ENCODE results near the gene STARD4.

The STARD4 gene

DNA sequence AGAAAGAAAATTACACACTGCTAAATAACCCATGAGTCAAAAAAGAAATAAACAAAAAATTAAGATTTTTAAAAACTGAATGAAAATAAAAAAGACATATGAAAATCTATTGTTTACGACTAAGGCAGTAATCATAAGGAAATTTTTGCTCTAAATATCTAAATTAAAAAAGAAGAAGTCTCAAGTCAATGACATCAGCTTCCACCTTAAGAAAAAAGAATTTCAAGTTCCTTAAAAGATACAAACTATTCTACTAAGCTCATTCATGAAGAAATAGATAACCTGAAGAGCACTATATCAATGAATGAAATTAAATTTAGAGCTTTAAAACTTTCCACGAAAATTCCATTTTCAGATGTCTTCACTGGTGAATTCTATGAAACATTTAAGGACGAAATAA lies 15.7 kb upstream of the STARD4 start:
- DNase-seq (ENCODE audit: low read depth in 2 of 2): no peak

DNA sequence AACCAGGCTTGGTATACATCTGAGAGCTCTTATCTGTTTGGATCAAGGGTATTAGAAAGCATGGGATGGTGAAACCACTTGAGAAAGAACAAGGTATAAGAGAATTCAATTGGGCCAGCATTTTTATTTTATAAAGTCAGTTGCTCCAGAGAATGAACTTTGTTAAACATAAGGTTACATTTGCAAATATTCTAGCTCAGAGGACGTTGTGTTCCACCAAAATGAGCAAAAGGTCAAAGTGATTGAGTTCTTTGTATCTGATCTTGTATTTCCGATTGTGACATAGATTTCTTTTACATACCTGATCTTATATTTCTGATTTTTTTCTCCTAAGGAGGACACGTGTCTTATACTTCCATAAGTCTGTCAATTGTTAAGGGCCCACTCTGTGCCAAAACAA lies 8.6 kb upstream of the STARD4 start:
- DNase-seq (ENCODE audit: low read depth in 2 of 2): no peak

DNA sequence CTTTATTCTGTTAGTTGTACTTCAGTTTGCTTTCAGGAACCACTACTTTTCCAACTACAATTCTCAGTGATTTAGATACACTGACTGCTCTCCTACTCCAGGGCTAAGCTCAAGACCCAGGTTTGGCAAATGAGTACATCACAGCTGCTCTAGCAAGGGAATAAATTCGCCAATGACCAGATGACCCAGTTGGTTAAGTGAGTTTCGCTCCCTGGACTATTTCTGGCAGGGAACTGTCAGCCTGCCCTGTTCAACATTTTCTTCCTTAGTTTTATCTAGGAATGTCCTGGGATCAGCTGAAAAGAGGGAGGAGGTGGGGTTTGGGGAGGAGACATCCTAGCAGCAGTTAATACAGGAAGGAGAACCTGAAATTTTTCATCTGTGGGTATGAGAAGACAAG lies 6.4 kb upstream of the STARD4 start:
- DNase-seq (ENCODE audit: low read depth in 2 of 2): no peak

DNA sequence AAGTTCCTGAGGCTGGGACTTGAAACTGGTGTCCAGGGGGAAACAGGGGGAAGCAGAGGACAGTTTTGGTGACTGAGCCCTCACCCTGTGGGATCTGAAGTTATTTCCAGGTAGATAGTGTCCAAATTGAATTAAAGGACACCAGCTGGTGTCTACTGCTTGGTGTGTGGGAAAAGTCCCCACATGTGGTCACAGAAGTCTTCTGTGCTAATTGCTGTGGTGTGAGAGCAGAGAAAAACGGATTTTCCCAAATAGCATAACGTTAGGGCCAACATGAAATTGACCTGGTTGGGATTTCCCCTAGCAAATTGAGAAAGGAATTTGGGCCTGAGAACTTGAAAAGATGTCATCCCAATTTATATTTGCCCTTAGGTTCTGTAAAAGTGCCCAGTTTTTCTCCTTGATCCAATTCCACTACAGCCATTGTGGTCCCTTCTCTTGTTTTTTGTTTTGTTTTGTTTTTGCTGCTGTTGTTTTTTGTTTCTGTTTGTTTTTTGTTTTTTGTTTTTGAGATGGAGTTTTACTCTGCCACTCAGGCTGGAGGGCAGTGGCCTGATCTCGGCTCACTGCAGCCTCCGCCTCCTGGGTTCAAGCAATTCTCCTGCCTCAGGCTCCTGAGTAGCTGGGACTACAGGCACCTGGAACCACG lies 5.6 kb upstream of the STARD4 start:
- DNase-seq (ENCODE audit: low read depth in 2 of 2): no peak

DNA sequence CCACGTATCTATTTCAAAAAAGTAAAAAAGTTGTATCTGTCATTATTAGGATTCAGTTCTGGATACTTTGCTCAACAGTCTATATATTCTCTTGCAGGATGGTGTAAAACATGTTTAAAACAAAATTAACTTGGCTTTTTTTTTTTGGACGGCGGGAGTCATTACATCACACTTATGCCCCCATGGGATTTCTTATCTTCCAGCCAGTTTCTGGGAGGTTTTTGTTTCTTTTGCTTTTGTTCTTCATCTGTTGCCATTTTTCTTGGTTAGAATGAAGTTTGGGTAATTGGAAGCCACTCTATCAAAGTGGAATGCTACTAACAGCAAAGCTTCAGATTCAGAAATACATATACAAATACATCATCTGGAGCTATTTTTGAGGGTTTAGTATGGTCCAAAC lies 1.8 kb upstream of the STARD4 start:
- no peak for DNase-seq (ENCODE audit: low read depth in 2 of 2)

DNA sequence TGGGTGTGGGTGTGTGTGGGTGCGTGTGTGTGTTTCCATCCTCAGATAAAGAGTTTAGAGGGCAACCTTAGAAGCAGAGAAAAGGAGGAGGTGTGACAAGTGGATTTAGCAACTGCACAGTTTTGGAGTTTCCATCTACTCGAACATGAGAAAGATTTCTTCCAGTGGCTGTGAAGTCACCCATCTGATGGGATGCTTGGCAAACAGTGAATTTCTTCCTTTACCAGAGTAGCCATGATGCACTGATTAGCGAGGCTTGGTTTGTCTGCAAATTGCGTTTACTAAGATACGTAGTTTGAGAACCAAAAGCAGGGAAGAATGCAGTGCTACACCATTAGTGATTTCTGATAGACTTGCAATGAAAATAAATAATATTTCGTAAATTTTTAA lies 791 bp upstream of the STARD4 start:
- peak in 1 of 2 donors; percentile 75 for DNase-seq (ENCODE audit: low read depth in 2 of 2)

DNA sequence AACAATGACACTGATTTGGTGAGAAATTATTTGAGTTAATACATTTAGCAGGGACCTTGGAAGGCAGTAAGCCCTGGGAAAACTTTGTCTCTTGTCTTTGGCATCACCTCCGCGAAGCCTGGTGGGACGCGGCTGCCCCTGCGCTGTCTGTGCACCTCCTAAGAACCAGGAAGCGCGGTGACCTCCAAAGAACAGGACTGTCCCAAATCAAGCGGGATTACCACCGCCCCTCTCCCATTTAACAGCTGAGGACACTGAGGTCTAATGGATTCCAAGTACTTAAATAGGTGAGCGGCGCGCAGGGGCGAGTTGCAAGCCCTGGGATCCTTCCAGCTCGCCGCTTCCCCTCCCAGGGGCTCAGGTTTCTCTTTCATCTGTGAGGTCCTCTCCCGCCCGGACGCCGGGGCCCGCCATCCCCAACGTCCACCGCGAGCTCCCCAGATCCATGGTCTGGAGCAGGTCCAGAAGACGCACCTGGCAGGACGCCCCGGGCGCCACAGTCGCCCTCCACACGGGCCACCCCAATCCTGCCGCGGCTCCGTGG lies 432 bp downstream of the STARD4 start:
- DNase-seq (ENCODE audit: low read depth in 2 of 2): peak in 1 of 2 donors; percentile 1

DNA sequence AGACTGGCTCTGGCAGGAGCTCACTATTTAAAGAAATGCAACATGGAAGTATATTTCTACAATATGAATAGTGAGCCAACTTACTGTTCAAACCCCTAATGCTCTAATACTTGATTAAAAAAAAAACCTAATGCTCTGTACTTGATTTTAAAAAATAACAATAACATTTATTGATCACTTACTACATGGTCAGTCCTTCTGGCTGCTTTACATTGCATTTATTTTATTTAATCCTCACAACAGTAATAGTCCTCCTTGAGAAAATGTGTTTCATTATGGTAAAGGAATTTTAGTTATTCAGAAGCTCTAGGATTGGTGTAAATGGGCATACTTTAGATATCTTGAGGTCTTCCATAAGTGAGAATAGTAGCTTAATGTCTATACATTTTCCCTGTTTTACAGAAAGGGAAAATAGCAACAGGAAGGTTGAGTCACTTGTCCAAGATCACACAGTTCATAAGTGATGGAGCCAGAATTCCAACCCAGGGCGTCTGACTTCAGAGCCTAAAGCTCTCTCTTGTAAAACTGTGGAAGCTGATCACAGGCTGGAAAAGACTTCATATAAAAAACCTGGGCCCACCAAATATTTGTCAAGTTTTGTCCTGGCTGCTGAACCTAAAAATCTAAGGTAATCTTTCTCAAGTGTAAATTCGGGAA lies 1.0 kb downstream of the STARD4 start:
- DNase-seq (ENCODE audit: low read depth in 2 of 2): no peak

DNA sequence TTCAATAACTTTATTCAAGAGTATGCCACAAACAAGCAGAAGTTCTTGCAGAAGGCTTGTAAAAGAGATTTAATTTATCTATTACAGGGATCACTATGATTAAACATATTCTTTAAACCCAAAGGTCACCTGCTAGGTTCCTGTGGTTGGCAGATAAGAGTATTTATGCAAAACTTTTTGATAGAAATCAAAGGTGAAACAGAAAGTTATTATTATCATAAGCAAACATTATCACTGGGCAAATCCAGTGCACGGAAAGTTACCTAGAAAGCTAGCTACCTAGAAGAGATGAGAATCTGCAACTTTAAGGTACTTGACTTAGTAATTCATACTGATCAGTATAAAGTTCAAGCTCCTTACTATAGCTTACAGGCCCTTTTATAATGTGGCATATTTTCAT lies 3.2 kb downstream of the STARD4 start:
- no peak for DNase-seq (ENCODE audit: low read depth in 2 of 2)

DNA sequence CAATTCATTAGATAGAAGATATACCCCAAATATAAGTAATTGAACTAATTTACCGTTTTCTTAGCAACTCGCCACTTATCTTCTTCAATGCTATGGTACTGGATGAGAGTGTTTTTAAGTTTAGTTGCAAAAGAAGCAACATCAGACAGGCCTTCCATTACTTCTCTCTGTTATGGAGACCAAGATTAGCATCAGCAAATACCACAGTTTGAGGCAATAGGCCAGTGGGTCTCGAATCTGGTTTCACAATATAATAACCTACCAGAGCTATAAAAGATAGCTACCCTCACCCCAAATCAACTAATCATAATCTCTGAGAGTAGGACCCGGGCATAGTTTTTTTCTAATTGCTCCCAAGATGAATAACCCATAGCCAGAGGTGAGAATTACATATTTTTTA lies 5.1 kb downstream of the STARD4 start:
- DNase-seq (ENCODE audit: low read depth in 2 of 2): no peak

DNA sequence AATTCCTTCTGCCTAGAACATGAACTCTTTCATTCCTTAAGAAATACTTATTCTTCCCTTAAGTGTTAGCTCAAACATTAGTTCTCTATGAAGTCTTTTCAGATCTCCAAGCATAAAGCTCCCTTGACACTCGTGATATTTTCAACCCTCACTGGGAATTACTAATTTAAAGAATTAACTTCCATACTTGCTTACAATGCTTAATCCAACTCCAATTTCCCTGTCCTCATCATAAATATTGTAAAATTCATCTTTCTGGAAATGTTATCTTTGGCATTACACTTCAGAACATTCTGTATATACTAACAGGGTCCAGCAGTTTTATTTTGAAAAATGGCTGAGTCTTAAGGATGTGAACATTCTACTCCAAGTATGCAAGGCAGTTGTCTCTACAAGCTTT lies 7.2 kb downstream of the STARD4 start:
- DNase-seq (ENCODE audit: low read depth in 2 of 2): no peak

DNA sequence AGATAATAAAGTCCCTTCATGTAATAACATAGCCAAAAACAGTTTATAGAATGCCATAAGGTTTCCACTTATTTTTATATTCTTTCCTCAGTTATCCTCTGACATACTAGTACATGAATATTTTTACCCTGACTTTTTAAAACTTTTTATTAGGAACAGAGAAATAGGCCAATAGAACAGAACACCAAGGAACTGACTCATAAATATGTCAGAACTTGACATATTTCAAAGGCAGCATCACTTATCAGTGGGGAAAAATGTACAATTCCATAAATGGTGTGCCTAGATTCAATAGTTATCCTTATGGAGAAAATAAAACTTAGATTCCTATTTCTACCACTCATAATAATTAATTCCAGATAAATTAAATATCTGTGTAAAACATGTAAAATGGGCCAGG lies 9.4 kb downstream of the STARD4 start:
- no peak for DNase-seq (ENCODE audit: low read depth in 2 of 2)

DNA sequence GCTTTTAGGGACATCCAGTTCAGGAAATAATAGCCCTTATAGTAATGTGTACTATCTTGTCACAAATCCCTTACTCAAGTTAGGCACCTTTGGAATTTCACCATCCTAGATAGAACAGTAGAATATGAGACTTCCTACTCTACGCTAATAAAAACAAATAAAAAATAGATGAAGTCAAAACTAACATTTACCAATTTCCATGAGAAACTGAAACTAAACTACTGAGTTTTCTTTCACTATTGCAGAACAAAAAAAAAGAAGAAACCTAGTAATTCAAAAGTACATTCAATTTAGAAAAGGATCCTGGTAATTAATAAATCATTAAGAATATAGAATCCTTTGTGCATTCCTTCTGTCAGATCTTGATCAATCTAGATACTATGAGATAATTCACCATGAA lies 14.0 kb downstream of the STARD4 start:
- no peak for DNase-seq (ENCODE audit: low read depth in 2 of 2)

DNA sequence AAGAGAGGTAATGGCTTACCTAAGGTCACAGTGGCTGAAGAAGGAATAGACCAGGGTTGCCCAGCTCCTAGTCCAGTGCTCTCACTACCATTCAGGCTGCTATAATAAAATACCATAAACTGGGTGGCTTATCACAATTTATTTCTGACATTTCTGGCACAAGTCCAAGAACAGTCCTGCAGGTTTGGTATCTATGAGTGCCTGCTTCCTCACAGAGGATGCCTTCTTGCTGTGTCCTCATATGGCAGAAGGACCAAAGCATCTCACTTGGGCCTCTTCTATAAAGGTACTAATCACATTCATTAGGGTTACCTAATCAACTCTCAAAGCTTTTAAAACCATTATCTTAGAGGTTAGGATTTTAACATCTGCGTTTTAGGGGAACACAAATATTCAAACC lies 17.2 kb downstream of the STARD4 start:
- DNase-seq (ENCODE audit: low read depth in 2 of 2): no peak

DNA sequence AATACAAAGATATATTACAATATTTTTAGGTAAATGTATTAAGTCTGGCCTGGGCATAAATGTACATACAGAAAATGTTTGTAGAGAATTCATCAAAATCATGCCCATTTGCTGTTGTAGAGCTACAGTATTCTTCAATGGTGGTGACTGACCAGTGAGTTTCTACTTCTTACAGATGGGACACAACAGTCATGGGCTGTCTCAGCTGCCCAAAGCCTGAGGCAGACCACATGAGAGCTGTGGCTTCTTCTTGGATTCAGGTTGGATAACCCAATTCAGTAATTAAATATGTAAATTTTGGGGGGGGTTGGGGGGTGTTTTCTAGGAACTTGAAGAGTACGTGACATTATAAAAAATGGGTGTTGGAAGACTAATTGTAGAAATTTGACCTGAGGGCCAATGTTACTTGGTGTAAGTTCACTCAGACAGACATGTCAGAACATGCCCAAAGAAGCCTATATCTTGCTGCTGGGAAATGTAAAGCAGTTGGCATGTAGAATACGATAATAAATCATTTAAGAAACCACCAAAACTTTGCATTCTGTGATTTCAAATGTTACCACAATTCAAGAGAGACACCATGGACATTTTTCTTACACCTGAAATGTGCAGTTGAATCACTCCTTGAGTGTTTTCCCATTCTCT lies 17.9 kb downstream of the STARD4 start:
- no peak for DNase-seq (ENCODE audit: low read depth in 2 of 2)

DNA sequence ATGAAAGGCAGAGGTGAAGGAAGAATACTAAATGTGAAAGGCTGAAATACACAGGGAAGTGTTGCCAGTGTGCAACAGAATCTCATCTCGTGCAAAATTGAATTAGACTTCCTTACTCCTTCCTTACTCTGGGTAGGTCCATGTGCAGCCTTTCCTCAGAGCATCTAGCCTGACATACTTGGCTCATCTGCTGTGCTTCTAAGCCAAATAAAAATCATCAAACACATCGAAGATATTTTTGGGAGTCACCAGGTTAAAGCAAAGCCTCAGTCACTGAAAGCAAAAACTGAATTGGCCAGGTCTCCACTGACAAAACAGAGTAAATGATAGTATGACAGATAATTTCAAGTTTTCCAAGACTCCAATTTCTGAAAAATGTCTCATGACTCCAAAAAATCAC lies 19.3 kb downstream of the STARD4 start:
- no peak for DNase-seq (ENCODE audit: low read depth in 2 of 2)

DNA sequence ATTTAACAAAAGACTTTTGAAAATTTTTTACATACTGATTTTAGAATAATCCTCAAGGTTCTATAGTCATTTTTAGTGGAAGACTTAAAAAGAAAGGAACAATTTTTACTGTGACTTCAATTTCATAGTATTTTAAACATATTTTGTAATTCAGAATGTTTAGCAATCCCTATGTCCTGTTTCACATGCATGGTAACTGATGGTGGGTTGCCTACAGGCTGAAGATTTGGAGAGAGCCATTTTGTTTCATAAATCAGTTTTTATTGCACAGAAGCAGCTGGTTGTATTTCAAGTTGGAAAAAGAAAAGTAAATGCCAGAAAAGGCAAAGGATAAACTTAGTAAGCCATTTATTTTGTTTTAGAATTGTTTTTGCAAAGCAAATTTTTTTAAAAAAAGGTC lies 24.0 kb downstream of the STARD4 start:
- DNase-seq (ENCODE audit: low read depth in 2 of 2): no peak

DNA sequence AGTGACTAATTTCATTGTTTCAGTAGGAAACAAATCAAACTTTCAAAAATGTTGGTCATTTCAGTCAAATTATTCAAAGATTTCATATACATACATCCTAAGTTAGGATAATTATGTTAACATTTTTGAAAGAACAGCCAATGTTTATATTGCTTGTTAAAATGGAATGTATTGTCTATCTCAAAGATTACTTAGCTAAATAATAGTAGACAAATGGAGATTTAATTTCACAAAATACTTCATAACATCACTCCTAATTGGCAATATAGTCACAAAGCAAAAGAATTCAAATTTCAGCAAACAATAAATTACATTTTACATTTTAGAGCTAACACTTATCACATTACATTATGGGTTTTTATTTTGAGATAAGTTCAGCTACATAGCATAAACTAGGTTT lies 25.4 kb downstream of the STARD4 start:
- no peak for DNase-seq (ENCODE audit: low read depth in 2 of 2)

DNA sequence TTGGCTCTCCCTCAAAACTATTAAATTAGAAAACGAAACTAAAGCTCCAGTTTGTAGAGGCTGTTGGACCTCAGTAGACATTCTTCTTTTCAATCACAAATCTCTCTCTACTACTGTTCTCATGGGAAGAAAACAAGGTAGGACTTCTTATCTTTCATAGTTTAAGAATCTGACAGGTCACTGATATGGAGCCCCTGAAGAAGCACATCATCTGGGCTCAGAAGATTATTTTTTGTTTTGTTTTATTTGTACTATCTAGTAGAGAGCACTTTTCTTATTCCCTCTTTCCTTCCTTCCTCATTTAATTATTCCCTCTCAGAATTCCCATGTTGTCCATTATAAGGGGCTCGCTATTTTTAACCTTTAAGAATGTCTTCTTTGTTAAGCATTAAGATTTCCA lies 26.3 kb downstream of the STARD4 start:
- no peak for DNase-seq (ENCODE audit: low read depth in 2 of 2)

DNA sequence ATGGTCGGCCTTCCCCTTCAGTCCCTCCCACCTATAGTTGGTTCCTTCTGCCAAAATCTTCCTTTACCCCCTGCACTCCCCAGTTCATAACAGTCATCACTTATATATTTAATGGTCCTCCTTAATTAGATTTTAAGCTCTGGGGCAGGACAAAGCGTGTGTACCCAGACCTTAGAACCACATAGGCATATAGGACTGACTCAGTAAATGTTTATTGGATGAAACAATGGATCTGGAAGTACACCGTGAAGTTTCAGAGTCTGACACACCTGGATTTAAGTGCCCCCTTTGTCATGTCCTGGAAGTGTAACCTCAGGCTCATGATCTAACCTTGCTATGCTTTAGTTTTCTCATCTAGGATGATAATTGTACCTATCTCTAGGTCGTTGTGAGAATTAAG lies 32.0 kb downstream of the STARD4 start:
- DNase-seq (ENCODE audit: low read depth in 2 of 2): no peak

DNA sequence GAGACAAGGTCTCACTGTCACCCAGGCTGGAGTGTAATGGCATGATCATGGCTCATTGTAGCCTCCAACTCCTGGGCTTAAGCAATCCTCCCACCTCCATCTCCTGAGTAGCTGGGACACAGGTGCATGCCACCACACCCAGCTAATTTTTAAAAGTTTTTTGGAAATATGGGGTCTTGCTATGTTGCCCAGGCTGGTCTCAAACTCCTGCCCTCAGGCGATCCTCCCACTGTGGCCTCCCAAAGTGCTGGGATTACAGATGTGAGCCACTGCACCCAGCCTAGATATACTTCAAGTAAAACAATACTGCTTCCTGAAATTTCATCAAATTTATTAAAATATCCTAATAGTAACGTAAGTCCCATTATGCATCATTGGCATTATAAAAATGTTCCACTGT lies 33.4 kb downstream of the STARD4 start:
- DNase-seq (ENCODE audit: low read depth in 2 of 2): no peak

DNA sequence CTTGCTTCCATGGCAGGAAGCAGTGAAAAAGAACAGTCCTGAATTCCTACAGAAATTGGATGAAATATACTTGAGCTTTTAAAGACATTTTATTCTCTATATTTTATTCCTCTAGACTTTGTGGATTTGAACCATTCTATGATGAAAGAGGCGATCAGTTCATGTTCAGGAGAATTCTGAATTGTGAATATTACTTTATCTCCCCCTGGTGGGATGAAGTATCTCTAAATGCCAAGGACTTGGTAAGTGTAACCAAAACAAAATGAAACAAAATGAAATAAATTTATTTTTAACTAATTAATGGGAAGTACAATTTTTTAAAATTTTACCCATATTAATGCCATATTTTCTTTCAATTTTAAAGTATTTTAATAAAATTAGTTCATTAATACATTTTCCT lies 34.1 kb downstream of the STARD4 start:
- DNase-seq (ENCODE audit: low read depth in 2 of 2): no peak

DNA sequence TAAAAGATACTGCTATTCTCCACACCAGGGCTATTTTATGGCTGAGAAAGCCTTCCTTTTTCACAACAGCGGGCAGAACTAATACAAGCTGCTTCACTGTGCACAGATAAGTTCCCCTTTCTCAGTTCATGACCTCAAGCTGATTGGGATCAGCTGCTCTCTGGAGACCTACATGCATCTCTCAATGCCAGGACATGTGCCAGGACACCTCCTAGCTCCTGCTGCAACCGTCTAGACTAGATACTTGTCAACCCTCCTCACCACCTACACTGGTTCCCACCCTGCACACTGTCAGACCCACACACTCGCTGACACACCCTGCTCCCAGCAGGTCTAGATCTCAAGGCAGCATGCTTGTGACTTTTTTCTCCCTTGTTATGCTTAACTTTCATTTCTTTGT lies 39.8 kb downstream of the STARD4 start:
- DNase-seq (ENCODE audit: low read depth in 2 of 2): no peak

All from stimulated activated CD8-positive, alpha-beta memory T cell treated with anti-CD3 and anti-CD28 coated beads, Interleukin-7, amount 100 ng/mL, for 4 hours (primary cell).